Body of pancreas (tissue), 4 donors: ENCODE results near the gene SDE2.

Source experiments
- CTCF ChIP-seq, 7 experiments: fragments of 450-650 bp in 4 of 7; fragments of 200-600 bp in 3 of 7; sonication (generic) in 3 of 7; IDR thresholded peaks; one replicate each; pipeline ENCODE4 v1.5.1; 2016 to 2019; ENCODE audit warnings: antibody characterized with exemption in 7 of 7
- POLR2A ChIP-seq, 3 donors: fragments of 450-650 bp; IDR thresholded peaks; one replicate each; pipeline ENCODE4 v1.6.1; 2016; ENCODE audit warnings: antibody characterized with exemption in 3 of 3, mild to moderate bottlenecking in 2 of 3

- no peak for TF ChIP-seq CTCF (IDR thresholded peaks at IDR 0.05)
- TF ChIP-seq POLR2A (IDR thresholded peaks at IDR 0.05), result no peak
These were observed 44.4 kb downstream of the SDE2 start for GRCh38 chr1:225954753-225955152.
